GM23248 (cell line): ENCODE results near the gene SULT1E1. TPM values are rescaled to one million over a fixed set of nuclear protein-coding genes. Genes with fewer than 3 reads are reported as not detected.
"Not testable (repeated sequence)": the region's sequence is repeated elsewhere in the genome, so short reads cannot be mapped to it uniquely, and the experiment has no call there.

Experiments
- DNase-seq: peaks from one replicate; pipeline ENCODE4 v3.0.0-alpha.2; 2015
- H2AFZ ChIP-seq: fragments of 200-600 bp; sonication (generic); 2 replicates; pipeline ENCODE4 v1.6.1; 2016; ENCODE audit warnings: antibody characterized with exemption
- H3F3A ChIP-seq: fragments of 200-600 bp; sonication (generic); 2 replicates; pipeline ENCODE4 v1.6.1; 2016; ENCODE audit warnings: mild to moderate bottlenecking, antibody characterized with exemption, mixed run types; ENCODE audit not compliant: insufficient read depth
- H3K27ac ChIP-seq: fragments of 200-600 bp; sonication (generic); 2 replicates; pipeline ENCODE4 v1.5.1; 2016; ENCODE audit warnings: mild to moderate bottlenecking
- H3K27me3 ChIP-seq: fragments of 200-600 bp; sonication (generic); replicated peaks from 2 replicates; pipeline ENCODE4 v1.6.1; 2016; ENCODE audit warnings: mild to moderate bottlenecking; ENCODE audit not compliant: insufficient read depth
- H3K36me3 ChIP-seq: fragments of 200-600 bp; sonication (generic); 2 replicates; pipeline ENCODE4 v1.6.1; 2016; ENCODE audit warnings: low read depth, mild to moderate bottlenecking
- H3K4me1 ChIP-seq: fragments of 200-600 bp; sonication (generic); 2 replicates; pipeline ENCODE4 v1.6.1; 2016; ENCODE audit warnings: mild to moderate bottlenecking; ENCODE audit not compliant: insufficient read depth
- H3K4me2 ChIP-seq: fragments of 200-600 bp; sonication (generic); one replicate; pipeline ENCODE4 v1.6.1; 2016; ENCODE audit warnings: mild to moderate bottlenecking; ENCODE audit not compliant: unreplicated experiment
- H3K4me3 ChIP-seq: fragments of 200-600 bp; sonication (generic); 2 replicates; pipeline ENCODE4 v1.5.1; 2016; ENCODE audit warnings: mild to moderate bottlenecking
- H3K79me2 ChIP-seq: fragments of 200-600 bp; sonication (generic); 2 replicates; pipeline ENCODE4 v1.6.1; 2016; ENCODE audit warnings: mild to moderate bottlenecking; ENCODE audit not compliant: insufficient read depth
- H3K9ac ChIP-seq: fragments of 200-600 bp; sonication (generic); 2 replicates; pipeline ENCODE4 v1.6.1; 2016; ENCODE audit warnings: mild to moderate bottlenecking
- H3K9me2 ChIP-seq: fragments of 200-600 bp; sonication (generic); 2 replicates; pipeline ENCODE4 v1.6.1; 2016; ENCODE audit warnings: mixed run types, mild to moderate bottlenecking, moderate library complexity; ENCODE audit not compliant: insufficient read depth
- H3K9me3 ChIP-seq: fragments of 200-600 bp; sonication (generic); one replicate; pipeline ENCODE4 v1.6.1; 2017; ENCODE audit warnings: low read depth
- H4K20me1 ChIP-seq: fragments of 200-600 bp; sonication (generic); 2 replicates; pipeline ENCODE4 v1.6.0; 2016; ENCODE audit not compliant: insufficient read depth
- EZH2 ChIP-seq: fragments of 200-600 bp; sonication (generic); IDR thresholded peaks from 2 replicates; pipeline ENCODE4 v1.6.1; 2018; ENCODE audit warnings: antibody characterized with exemption, mild to moderate bottlenecking; ENCODE audit not compliant: insufficient read depth, poor library complexity, severe bottlenecking
- EZH2phosphoT487 ChIP-seq: fragments of 200-600 bp; sonication (generic); IDR thresholded peaks from 2 replicates; pipeline ENCODE4 v1.6.1; 2018; ENCODE audit warnings: antibody characterized with exemption, moderate library complexity, mild to moderate bottlenecking, low read depth; ENCODE audit not compliant: insufficient read depth
- WGBS, 2 experiments: methylation state at CpG; one replicate each; pipeline ENCODE4 v1.1.6; 2015 to 2017; ENCODE audit warnings: low lambda C conversion rate in 2 of 2, low coverage in 1 of 2; ENCODE audit errors: missing lambda C conversion rate in 2 of 2; 5-methylcytosine and 5-hydroxymethylcytosine counted together
- in situ Hi-C: fragments of 300-500 bp; cut with MboI; formaldehyde crosslinking; loops from 2 replicates; pipeline ENCODE4 v1.15.0; 2020
- polyA plus RNA-seq: library from polyadenylated mRNA; unstranded; fragments of >200 nt; fragmentation: Nextera tagmentation; extraction: Ambion mirVana; gene quantifications from 2 replicates; pipeline ENCODE4 v1.2.1, GENCODE V29; 2016
- total RNA-seq: library from RNA; depleted of rRNA; stranded (reverse); fragments of >200 nt; shearing (Covaris generic); gene quantifications from 2 replicates; pipeline ENCODE4 v1.2.3, GENCODE V29; 2014

The SULT1E1 gene
- total and polyA plus RNA-seq, 2 experiments from 2014 or later = not detected

DNA sequence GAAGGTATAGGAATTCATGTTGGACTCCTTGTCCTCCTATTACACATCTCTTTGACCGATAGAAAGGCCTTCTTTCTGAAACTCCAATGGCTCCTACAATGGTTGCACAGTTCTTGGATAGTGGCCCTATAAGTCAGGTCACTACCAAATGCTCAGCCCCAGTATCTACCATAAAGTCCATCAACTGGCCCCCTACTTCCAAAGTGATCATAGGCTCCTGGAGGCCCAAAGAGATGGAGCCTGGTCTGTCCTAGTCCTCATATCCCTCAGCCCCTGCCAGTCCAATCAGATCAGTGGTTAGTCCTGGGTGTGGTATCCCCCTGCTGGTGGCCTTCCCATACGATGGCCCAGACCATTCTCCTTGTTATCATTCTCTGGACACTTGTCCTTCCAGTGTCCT, 30.3 kb downstream of the SULT1E1 start:
- H3K9me2 ChIP-seq = no peaks in the 10 kb centered on the region
- no peaks in the 10 kb centered on the region for H3F3A ChIP-seq
- H3K9me3 ChIP-seq = no peaks in the 10 kb centered on the region
- H3K27me3 ChIP-seq = peaks cover 10% of the 10 kb centered on the region
- H3K27ac ChIP-seq = no peak overlapping the region
- 50 to 71% methylated on average over 2 of the region's 2 CpGs for WGBS, 2 experiments
- H3K4me1 ChIP-seq = no peaks in the 10 kb centered on the region
- no peak overlapping the region for H3K9ac ChIP-seq
- no peak overlapping the region for H2AFZ ChIP-seq
- no peak for DNase-seq
- H3K79me2 ChIP-seq = no peaks in the 10 kb centered on the region
- no peak for TF ChIP-seq EZH2
- TF ChIP-seq EZH2phosphoT487 = no peak
- H3K36me3 ChIP-seq = no peaks in the 10 kb centered on the region
- in situ Hi-C loops = loop anchor here (10.0 kb wide), 1 partner anchor 135 kb away; no protein-coding TSS in a partner anchor
- H4K20me1 ChIP-seq = no peaks in the 10 kb centered on the region
- H3K4me2 ChIP-seq = no peak overlapping the region
- H3K4me3 ChIP-seq = no peak overlapping the region

DNA sequence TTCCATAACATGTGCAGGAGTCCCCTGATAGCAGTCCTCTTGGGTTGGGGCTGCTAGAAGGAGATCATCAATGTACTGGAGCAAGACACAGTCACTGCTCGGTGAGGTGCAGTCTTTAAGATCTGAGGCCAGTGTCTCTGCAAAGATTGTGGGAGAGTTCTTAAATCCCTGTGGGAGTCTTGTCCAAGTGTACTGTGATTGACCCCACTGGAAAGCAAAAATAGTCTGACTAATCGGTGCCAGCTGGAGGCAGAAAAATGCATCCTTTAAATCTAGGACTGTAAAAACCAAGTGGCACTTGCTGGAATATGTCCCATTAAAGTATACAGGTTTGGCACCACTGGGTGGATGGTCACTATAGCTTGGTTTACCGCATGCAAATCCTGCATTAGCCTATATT, 31.1 kb downstream of the SULT1E1 start:
- Histone ChIP-seq H3K9me3 (no peaks in the 10 kb centered on the region), H3F3A (no peaks in the 10 kb centered on the region), H3K9ac (no peak overlapping the region), H2AFZ (no peak overlapping the region), H3K36me3 (no peaks in the 10 kb centered on the region), H3K27ac (no peak overlapping the region), H3K9me2 (no peaks in the 10 kb centered on the region), H3K4me1 (no peaks in the 10 kb centered on the region), H3K27me3 (peaks cover 9% of the 10 kb centered on the region), H4K20me1 (no peaks in the 10 kb centered on the region), H3K4me3 (no peak overlapping the region), H3K4me2 (no peak overlapping the region), H3K79me2 (no peaks in the 10 kb centered on the region)
- DNase-seq = no peak
- no peak for TF ChIP-seq EZH2phosphoT487
- no peak for TF ChIP-seq EZH2
- in situ Hi-C loops = loop anchor here (10.0 kb wide), 1 partner anchor 134 kb away; no protein-coding TSS in a partner anchor
- WGBS, 2 experiments = 66 to 71% methylated on average over 3 of the region's 3 CpGs

DNA sequence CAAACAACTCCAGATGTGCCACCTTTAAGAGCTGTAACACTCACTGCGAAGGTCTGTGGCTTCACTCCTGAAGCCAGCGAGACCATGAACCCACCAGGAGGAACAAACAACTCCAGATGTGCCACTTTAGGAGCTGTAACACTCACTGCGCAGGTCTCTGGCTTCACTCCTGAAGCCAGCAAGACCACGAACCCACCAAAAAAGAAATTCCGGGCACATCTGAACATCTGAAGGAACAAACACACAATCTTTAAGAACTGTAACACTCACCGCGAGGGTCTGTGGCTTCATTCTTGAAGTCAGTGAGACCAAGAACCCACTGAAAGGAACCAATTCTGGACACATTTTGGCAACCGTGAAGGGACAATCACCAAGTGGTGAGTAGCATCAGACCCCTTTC, 34.9 kb downstream of the SULT1E1 start:
- 74 to 79% methylated on average over 8 of the region's 8 CpGs for WGBS, 2 experiments
- H2AFZ ChIP-seq, H3K4me2 ChIP-seq, H3K4me3 ChIP-seq, H3K9me3 ChIP-seq, H4K20me1 ChIP-seq, H3K4me1 ChIP-seq, H3K9ac ChIP-seq, H3K27ac ChIP-seq, H3F3A ChIP-seq, H3K36me3 ChIP-seq, H3K9me2 ChIP-seq, H3K79me2 ChIP-seq, H3K27me3 ChIP-seq, DNase-seq: not testable (repeated sequence)
- in situ Hi-C loops = loop anchor here (10.0 kb wide), 1 partner anchor 130 kb away; no protein-coding TSS in a partner anchor

DNA sequence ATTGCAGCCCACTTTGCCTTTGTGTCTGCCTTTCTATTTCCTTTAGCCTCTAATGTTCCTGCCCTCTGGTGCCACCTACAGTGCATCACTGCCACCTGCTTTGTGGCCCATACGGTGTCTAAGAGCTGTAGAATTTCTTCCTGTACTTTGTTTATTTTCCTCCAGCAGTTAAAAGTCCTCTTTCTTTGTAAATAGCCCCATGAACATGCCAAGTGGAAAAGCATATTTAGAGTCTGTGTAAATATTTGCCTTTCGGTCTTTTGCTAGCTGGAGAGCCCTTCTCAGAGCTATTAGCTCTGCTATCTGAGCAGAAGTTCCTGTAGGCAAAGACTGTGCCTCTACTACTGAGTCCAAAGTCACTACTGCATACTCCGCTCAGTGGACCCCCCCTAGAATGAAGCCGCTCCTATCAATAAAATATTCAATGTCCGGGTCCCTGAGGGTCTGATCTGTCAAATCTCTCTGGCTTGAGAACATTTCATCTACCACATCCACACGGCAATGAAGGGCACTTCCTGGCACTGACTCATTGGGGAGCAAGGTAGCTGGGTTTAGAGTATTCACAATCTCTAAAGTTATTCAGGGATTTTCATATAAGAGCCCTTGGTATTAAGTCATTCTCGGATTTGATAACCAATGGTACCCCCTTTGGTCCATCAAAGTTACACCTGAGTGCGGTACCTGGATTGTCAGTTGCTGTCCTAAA, 36.3 kb downstream of the SULT1E1 start:
- Histone ChIP-seq H3K27ac (no peak overlapping the region), H3F3A (no peaks in the 10 kb centered on the region), H3K9me2 (no peaks in the 10 kb centered on the region), H3K79me2 (no peaks in the 10 kb centered on the region), H3K4me3 (no peak overlapping the region), H3K36me3 (no peaks in the 10 kb centered on the region), H3K9ac (no peak overlapping the region), H3K27me3 (no peaks in the 10 kb centered on the region), H3K4me2 (no peak overlapping the region), H2AFZ (no peak overlapping the region), H3K4me1 (no peaks in the 10 kb centered on the region), H3K9me3 (no peaks in the 10 kb centered on the region), H4K20me1 (no peaks in the 10 kb centered on the region)
- peak; percentile 63 for DNase-seq
- in situ Hi-C loops = loop anchor here (10.0 kb wide), 1 partner anchor 129 kb away; no protein-coding TSS in a partner anchor
- TF ChIP-seq EZH2 (no peak), EZH2phosphoT487 (no peak)
- WGBS, 2 experiments = 44% methylated on average over 8 of the region's 8 CpGs
